Measurements from ENCODE around the gene FHIP1A. TPM values are rescaled to one million over a fixed set of nuclear protein-coding genes. Genes with fewer than 3 reads are reported as not detected.

FHIP1A gene
- 0.85 and 1.6 TPM in 2 replicates for total RNA-seq

DNA sequence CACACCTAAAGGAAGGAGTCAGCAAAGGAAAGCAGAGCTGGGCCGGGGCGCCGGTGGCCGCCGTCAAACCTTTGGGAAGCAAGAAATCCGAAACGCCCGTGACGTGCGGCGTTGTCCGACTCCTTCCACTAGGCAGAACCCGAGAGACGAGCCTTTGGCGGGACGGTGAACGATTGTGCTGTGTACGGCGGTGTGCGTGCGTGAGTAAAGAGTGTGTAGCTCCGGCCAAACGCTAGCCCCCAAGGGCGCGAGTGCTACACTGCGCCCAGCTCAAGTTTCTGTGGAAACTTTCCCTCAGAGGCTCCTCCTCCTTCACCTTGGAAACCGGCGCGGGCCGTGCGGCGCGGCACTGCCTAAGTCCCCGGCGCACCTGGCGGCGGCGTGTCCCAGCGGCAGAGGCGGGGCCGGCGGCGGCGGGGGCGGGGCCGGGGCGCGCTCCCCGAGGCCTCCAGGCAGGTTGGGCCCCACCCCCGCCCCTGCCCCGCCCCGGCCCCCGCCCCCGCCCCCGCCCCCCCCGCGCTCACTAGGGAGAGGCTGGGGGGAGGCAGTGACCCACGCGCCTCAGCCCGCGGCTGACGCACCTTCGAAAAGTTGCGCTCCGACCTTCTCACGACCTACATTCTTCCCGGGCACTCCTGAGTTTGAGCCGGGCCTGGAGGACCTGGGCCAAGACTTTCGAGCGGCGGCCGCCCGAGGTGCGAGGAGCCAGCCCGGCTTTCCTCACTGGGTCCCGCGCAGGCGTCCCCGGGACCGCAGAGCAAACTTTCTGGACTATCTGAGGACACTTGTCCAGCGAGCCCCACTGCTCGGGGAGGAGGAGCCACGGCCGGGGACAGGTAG, at the start of gene FHIP1A:
TSS of gene FHIP1A (plus strand) at position 547 of the 840 bp plus-strand sequence. CDS start 157,084 bp downstream, outside the sequence.

Other genes starting within 250 kb of the FHIP1A start
- gene PRSS48, start 132.0 kb upstream of the FHIP1A start, total RNA-seq, result not detected in 2 replicates
- gene SH3D19, start 83.6 kb upstream of the FHIP1A start, total RNA-seq, result 92.2 and 117 TPM in 2 replicates

Data from hair follicle dermal papilla cell (primary cell).